GM12878 (cell line): ENCODE data around the gene NAV2.

Source experiments
- BHLHE40 ChIP-seq, 2 experiments: fragments of 450-650 bp in 1 of 2; IDR thresholded peaks; 2 replicates each; pipeline ENCODE4 v1.6.1; 2011 to 2017; ENCODE audit warnings: low read depth in 2 of 2, borderline replicate concordance in 1 of 2, improper control_type of control experiment in 1 of 2, low read length in 1 of 2, mild to moderate bottlenecking in 1 of 2
- CHD2 ChIP-seq: IDR thresholded peaks from 2 replicates; pipeline ENCODE4 v1.6.1; 2011; ENCODE audit warnings: low read depth, low read length, improper control_type of control experiment, borderline replicate concordance
- MYC ChIP-seq: IDR thresholded peaks from 2 replicates; pipeline ENCODE4 v1.6.1; 2011; ENCODE audit warnings: mild to moderate bottlenecking, low read length, moderate library complexity, inconsistent platforms; ENCODE audit not compliant: insufficient read depth, insufficient replicate concordance, insufficient read length, severe bottlenecking
- NR2C2 ChIP-seq: IDR thresholded peaks from 2 replicates; pipeline ENCODE4 v1.6.1; 2011; ENCODE audit warnings: borderline replicate concordance, low read depth; ENCODE audit not compliant: control insufficient read depth, insufficient read length
- POLR2AphosphoS5 ChIP-seq: IDR thresholded peaks from 2 replicates; pipeline ENCODE4 v1.6.1; 2011; ENCODE audit warnings: mild to moderate bottlenecking, low read length, inconsistent platforms
- TBL1XR1 ChIP-seq: IDR thresholded peaks from 2 replicates; pipeline ENCODE4 v1.6.1; 2012; ENCODE audit warnings: low read depth, low read length, improper control_type of control experiment
- TF ChIP-seq, protein P1 (sequence below): IDR thresholded peaks from 2 replicates; pipeline ENCODE4 v1.6.1; 2012; ENCODE audit warnings: improper control_type of control experiment, low read depth, low read length; ENCODE audit not compliant: insufficient replicate concordance
- TF ChIP-seq, protein P2 (sequence below), 3 experiments: IDR thresholded peaks in 2 of 3; conservative IDR thresholded peaks in 1 of 3; 2 replicates each; pipeline ENCODE4 v1.5.1; 2011; ENCODE audit warnings: low read depth in 3 of 3, low read length in 3 of 3, mild to moderate bottlenecking in 3 of 3, control low read depth in 2 of 3, moderate library complexity in 2 of 3, inconsistent platforms in 1 of 3, mixed read lengths in 1 of 3; ENCODE audit not compliant: control insufficient read depth in 2 of 3, insufficient read depth in 1 of 3; ENCODE audit errors: extremely low read depth in 1 of 3

DNA sequence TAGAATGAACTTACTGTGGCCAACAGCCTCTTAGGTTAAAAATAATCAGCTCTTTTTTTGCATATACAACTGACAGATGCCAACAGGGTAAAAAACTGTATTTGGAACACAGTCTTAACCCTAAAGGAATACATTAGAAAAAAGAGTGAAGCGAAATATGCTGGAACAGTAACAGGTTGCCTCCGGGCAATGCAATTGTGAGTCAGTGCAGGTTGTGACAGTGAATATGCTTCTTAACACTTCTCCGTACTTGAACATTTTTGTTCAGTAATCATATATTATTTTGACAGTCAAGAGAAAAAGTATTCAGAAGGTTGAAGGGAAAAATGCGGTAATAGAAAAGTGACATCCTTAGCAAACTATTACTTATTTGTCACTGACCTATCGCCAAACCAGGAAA, 349.1 kb downstream of the NAV2 start:
- TF ChIP-seq, protein P1, sequence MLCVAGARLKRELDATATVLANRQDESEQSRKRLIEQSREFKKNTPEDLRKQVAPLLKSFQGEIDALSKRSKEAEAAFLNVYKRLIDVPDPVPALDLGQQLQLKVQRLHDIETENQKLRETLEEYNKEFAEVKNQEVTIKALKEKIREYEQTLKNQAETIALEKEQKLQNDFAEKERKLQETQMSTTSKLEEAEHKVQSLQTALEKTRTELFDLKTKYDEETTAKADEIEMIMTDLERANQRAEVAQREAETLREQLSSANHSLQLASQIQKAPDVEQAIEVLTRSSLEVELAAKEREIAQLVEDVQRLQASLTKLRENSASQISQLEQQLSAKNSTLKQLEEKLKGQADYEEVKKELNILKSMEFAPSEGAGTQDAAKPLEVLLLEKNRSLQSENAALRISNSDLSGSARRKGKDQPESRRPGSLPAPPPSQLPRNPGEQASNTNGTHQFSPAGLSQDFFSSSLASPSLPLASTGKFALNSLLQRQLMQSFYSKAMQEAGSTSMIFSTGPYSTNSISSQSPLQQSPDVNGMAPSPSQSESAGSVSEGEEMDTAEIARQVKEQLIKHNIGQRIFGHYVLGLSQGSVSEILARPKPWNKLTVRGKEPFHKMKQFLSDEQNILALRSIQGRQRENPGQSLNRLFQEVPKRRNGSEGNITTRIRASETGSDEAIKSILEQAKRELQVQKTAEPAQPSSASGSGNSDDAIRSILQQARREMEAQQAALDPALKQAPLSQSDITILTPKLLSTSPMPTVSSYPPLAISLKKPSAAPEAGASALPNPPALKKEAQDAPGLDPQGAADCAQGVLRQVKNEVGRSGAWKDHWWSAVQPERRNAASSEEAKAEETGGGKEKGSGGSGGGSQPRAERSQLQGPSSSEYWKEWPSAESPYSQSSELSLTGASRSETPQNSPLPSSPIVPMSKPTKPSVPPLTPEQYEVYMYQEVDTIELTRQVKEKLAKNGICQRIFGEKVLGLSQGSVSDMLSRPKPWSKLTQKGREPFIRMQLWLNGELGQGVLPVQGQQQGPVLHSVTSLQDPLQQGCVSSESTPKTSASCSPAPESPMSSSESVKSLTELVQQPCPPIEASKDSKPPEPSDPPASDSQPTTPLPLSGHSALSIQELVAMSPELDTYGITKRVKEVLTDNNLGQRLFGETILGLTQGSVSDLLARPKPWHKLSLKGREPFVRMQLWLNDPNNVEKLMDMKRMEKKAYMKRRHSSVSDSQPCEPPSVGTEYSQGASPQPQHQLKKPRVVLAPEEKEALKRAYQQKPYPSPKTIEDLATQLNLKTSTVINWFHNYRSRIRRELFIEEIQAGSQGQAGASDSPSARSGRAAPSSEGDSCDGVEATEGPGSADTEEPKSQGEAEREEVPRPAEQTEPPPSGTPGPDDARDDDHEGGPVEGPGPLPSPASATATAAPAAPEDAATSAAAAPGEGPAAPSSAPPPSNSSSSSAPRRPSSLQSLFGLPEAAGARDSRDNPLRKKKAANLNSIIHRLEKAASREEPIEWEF, result no peak
- TF ChIP-seq CHD2 (no peak), POLR2AphosphoS5 (no peak), TBL1XR1 (no peak), MYC (no peak), BHLHE40 (IDR thresholded peaks at IDR 0.05; ENCODE audit: borderline replicate concordance in 1 of 2, low read depth in 2 of 2, low read length in 1 of 2) (no peak), NR2C2 (no peak)
- TF ChIP-seq, protein P2, sequence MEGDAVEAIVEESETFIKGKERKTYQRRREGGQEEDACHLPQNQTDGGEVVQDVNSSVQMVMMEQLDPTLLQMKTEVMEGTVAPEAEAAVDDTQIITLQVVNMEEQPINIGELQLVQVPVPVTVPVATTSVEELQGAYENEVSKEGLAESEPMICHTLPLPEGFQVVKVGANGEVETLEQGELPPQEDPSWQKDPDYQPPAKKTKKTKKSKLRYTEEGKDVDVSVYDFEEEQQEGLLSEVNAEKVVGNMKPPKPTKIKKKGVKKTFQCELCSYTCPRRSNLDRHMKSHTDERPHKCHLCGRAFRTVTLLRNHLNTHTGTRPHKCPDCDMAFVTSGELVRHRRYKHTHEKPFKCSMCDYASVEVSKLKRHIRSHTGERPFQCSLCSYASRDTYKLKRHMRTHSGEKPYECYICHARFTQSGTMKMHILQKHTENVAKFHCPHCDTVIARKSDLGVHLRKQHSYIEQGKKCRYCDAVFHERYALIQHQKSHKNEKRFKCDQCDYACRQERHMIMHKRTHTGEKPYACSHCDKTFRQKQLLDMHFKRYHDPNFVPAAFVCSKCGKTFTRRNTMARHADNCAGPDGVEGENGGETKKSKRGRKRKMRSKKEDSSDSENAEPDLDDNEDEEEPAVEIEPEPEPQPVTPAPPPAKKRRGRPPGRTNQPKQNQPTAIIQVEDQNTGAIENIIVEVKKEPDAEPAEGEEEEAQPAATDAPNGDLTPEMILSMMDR (IDR thresholded peaks at IDR 0.05 in 2 of 3, conservative IDR thresholded peaks at IDR 0.05 in 1 of 3; ENCODE audit: control insufficient read depth in 2 of 3, extremely low read depth in 1 of 3, insufficient read depth in 1 of 3, low read depth in 3 of 3, low read length in 3 of 3), result no peak
